ENCODE measurements around the gene WDR7.

The WDR7 gene

DNA sequence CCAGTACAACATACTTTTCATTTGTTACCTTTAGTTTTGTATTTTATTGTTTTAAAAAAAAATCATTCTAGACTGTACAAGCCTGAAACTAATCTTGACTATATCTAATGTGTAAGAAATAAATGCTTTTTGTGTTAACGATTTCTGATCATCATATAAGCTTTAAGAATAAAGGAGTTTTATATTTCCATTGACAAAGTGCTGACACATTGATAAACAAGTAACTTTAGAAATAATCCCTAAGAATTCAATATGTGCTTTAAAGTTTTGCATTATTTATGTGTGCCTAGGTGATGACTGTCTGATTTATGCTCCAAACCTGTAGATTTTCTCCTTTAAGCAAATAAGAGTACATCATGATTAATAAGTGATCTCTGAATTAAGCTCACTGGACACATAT, 248.5 kb downstream of the WDR7 start:
- DNase-seq: no peak

DNA sequence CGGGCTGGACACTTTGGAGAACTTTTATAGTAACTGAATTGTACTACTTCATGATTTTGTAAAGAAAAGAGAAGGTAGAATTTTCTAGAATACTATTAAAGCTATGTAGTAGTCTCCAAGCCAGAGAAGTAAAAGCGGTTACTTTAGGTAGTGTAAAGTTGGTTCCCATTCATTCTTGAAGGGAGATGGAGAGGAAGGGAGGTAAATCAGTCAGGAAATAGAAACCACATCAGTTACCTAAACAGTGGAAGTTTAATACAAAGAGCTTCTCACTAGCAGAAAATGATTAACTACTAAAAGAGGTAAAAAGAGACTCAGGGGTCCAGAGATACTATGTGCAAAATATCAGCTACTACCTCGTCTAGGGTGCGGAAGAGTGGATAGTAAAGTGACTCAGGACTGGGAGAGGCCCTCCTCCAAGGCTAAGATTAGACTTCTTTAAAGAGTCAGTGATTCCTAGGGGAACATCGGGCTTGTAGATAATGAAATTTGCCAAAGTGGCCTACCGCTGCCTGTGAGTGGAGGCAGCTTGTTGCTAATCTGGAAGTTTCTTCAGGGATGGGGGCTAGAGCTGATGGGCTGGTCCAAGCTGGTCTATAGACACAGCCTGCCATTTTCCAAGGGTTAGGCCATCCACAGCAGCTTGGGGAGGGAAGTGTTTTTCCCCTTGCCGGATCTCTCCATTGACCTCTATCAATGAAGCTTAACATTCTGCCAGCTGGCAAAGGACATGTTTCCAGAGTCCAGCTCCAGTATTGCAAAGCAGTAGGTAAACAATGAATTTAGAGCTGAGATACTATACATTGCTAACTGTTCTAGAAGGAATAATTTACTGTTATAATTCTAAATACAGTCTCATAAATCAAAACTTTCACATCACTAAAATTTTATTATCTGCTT, 249.3 kb downstream of the WDR7 start:
- DNase-seq: no peak

- no peak for DNase-seq
Observed at GRCh38 chr18:56901919-56902318, 250.8 kb downstream of the WDR7 start.

GRCh38 chr18:56902653-56903052, 251.5 kb downstream of the WDR7 start:
- no peak for DNase-seq

GRCh38 chr18:56903686-56904085, 252.5 kb downstream of the WDR7 start:
- DNase-seq: no peak

GRCh38 chr18:56907771-56908170, 256.6 kb downstream of the WDR7 start:
- DNase-seq: no peak

DNA sequence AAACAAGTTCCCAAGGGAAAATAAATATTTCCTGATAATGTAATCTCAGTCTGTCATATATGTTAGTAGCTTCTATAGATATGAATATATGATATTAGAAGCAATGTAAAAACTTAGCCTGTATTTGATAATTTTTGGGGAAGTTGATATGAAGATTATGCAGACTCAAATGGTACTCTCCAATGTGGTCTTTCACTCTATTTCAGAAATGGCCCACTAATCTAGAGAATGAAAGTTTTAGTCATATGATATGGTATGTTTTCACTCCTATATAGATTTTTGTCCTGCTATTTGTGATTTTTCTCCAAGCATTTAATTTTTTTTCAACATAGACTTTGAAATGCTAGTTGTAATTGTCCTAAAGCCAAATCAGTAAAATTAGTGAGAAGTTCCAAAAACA, 259.1 kb downstream of the WDR7 start:
- no peak for DNase-seq

- DNase-seq: no peak
Observed at GRCh38 chr18:56910967-56911366, 259.8 kb downstream of the WDR7 start.

DNA sequence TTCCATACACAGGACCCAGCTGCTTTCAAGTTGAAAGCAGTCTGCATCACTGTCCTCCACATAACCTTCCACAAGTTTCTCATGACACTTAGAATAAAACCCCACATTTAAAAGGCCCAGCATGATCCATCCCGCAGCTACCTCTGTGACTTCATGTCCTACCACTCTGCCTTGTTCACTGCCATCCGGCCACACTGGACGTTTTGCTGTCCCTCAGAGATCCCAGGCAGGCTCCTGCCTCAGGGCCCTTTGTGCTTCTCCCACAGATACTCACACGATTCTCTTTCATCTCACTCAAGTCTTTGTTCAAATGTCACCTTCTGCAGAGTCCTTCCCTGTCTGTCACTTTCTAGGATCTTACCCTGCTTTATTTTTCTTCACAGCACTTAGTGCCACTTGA, 262.8 kb downstream of the WDR7 start:
- DNase-seq: no peak

DNA sequence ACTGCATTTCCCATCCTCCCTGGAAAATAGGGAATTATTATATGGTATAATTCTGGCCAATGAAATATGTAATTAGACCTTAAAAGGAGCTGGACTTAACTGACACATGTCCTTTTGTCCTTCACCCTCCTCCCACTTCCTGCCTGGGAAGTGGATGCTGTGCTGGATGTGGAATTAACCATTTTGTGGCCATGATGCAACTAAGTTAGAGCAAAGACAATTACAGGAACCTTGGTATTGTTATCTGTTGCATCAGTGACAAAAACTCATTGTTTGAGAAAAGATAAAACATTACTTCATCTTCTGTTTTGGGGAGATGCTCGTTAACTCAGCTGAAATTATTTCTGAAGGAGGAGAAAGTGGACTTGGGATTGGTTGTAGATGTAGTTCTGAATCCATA, 268.0 kb downstream of the WDR7 start:
- DNase-seq: no peak

GRCh38 chr18:56921896-56922480, 270.8 kb downstream of the WDR7 start:
- DNase-seq: no peak

- DNase-seq: no peak
Observed at GRCh38 chr18:56926734-56927133, 275.6 kb downstream of the WDR7 start.

- DNase-seq: no peak
Observed at GRCh38 chr18:56927786-56928185, 276.6 kb downstream of the WDR7 start.

- no peak for DNase-seq
Observed at GRCh38 chr18:56929886-56930285, 278.7 kb downstream of the WDR7 start.

DNA sequence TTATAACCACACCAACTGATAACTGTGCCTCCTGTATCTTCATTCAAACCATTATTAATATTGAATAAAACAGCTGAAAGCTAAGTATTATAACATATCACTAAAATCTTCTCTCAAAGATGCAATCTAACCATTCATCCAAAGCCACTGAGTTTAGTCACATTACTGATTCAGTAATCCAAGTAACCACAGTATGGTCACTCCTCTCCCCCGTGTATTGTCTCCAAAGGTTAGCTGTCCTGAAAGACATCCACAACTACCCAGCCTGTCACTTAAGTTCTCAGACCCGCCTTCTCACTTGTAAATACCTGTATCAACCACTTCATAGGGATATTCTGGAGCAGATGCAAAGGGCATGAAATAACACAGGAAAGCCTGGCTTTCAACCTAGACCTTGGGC, 282.3 kb downstream of the WDR7 start:
- no peak for DNase-seq

GRCh38 chr18:56934131-56934530, 283.0 kb downstream of the WDR7 start:
- DNase-seq: no peak

DNA sequence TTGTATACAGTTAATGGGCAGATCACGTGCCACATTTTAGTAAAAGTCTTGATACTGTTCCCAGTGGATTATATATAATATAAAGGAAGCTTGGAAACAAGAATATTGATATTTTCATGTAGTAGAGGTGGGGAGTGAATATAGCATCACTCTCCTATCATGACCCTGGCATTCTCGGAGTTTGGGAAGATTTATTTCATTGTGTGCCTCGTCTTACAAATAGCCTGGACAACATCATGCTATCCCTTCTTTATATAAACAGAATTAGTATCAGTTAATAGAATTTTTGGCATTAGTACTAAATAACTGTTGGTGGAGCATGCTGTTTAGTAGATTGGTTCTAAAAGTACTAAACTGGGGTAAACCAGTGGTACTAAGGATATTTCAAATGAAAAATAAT, 283.7 kb downstream of the WDR7 start:
- no peak for DNase-seq

GRCh38 chr18:56935434-56936040, 284.4 kb downstream of the WDR7 start:
- DNase-seq: no peak

- DNase-seq: no peak
Observed at GRCh38 chr18:56936457-56936856, 285.3 kb downstream of the WDR7 start.

- no peak for DNase-seq
Observed at GRCh38 chr18:56937874-56938430, 286.8 kb downstream of the WDR7 start.

GRCh38 chr18:56945171-56946083, 294.3 kb downstream of the WDR7 start:
- DNase-seq: no peak

- no peak for DNase-seq
Observed at GRCh38 chr18:56947236-56947635, 296.1 kb downstream of the WDR7 start.

GRCh38 chr18:56952026-56952425, 300.9 kb downstream of the WDR7 start:
- no peak for DNase-seq

Data from CD4-positive, alpha-beta T cell treated with Interleukin-21 for 1 hour (primary cell).